GM21737 (cell line): Measurements from ENCODE around the gene BCAM.
"Not testable (repeated sequence)": the region's sequence is repeated elsewhere in the genome, so short reads cannot be mapped to it uniquely, and the experiment has no call there.

Source experiments
- ATAC-seq: cut with Tn5 transposase; IDR thresholded peaks from one replicate; pipeline ENCODE4 v1.9.1; 2021; ENCODE audit warnings: mild to moderate bottlenecking, moderate library complexity; ENCODE audit not compliant: unreplicated experiment

The BCAM gene

GRCh38 chr19:44816301-44816700, 7.4 kb downstream of the BCAM start:
- ATAC-seq: no peak

- ATAC-seq: no peak
Observed at GRCh38 chr19:44817725-44818465, 9.0 kb downstream of the BCAM start.

- ATAC-seq: no peak
Observed at GRCh38 chr19:44818466-44819031, 9.6 kb downstream of the BCAM start.

GRCh38 chr19:44819246-44819832, 10.4 kb downstream of the BCAM start:
- ATAC-seq: no peak

- no peak for ATAC-seq
Observed at GRCh38 chr19:44820648-44821609, 12.0 kb downstream of the BCAM start.

- ATAC-seq: no peak
Observed at GRCh38 chr19:44822177-44822576, 13.3 kb downstream of the BCAM start.

GRCh38 chr19:44822670-44823372, 13.9 kb downstream of the BCAM start:
- ATAC-seq: no peak

GRCh38 chr19:44823373-44823698, 14.4 kb downstream of the BCAM start:
- ATAC-seq: no peak

- no peak for ATAC-seq
Observed at GRCh38 chr19:44824761-44825160, 15.9 kb downstream of the BCAM start.

GRCh38 chr19:44832875-44833274, 24.0 kb downstream of the BCAM start:
- not testable (repeated sequence) for ATAC-seq

GRCh38 chr19:44834399-44834798, 25.5 kb downstream of the BCAM start:
- not testable (repeated sequence) for ATAC-seq

GRCh38 chr19:44839276-44839675, 30.4 kb downstream of the BCAM start:
- ATAC-seq: no peak

GRCh38 chr19:44840811-44841210, 31.9 kb downstream of the BCAM start:
- no peak for ATAC-seq

- no peak for ATAC-seq
Observed at GRCh38 chr19:44841231-44841630, 32.3 kb downstream of the BCAM start.

GRCh38 chr19:44845286-44845611, 36.3 kb downstream of the BCAM start:
- ATAC-seq: no peak

- ATAC-seq: no peak
Observed at GRCh38 chr19:44845612-44846454, 36.9 kb downstream of the BCAM start, which contains the start of gene NECTIN2. Gene NECTIN2, plus strand, starts transcription at chr19:44846297. Its CDS starts 229 bp downstream, at chr19:44846526.

- ATAC-seq: no peak
Observed at GRCh38 chr19:44846455-44847143, 37.7 kb downstream of the BCAM start.

GRCh38 chr19:44847144-44848035, 38.5 kb downstream of the BCAM start:
- no peak for ATAC-seq
